SKM-1 treated with dmso at 0.1 percent for 144 hours (cell line): Measurements from ENCODE around the gene B3GLCT.

Experiments used
- DNase-seq: peaks from one replicate; lab custom pipeline; 2025; ENCODE audit not compliant: unreplicated experiment; lab: John Stamatoyannopoulos, UW

B3GLCT gene

DNA sequence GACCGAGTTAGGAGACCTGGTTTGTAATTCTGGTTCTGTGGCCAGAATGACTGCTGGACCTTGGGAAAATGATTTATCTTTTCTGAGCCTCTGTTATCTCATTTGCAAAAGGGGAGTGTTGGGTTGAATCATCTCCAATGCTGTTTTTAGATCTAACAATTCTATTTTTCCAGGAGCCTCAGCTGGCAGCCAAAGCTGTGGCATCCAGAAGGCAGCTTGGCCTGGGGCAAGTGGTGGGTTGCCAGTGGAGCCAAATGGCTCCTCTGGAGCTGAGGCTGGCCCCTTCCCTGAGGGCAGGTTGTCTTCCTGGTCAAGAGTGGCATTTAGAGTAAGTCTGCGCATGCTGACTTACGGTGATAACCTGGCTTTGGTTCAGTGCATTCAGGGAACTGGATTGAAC, 21.3 kb downstream of the B3GLCT start:
- no peak for DNase-seq

DNA sequence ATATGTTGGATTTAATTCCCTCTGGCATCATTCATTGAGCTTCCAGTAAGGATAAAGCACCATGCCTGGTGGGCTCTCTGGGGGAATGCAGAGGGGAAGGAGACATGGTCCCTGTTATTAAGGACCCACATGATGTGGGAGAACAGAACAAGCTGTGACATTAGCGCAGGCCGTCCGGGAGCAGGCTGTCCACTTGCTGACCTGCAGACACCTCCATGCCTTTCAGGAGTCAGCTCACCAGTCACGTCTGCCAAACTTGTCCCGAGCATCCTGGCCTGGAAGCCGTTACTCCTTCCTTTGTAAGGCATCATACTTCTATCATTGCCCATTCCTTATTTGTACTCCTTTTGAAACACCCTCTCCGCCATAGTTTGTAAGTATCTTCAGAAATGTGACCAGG, 23.4 kb downstream of the B3GLCT start:
- no peak for DNase-seq

- DNase-seq, result no peak
Measured at GRCh38 chr13:31223640-31224039, 23.9 kb downstream of the B3GLCT start.

DNA sequence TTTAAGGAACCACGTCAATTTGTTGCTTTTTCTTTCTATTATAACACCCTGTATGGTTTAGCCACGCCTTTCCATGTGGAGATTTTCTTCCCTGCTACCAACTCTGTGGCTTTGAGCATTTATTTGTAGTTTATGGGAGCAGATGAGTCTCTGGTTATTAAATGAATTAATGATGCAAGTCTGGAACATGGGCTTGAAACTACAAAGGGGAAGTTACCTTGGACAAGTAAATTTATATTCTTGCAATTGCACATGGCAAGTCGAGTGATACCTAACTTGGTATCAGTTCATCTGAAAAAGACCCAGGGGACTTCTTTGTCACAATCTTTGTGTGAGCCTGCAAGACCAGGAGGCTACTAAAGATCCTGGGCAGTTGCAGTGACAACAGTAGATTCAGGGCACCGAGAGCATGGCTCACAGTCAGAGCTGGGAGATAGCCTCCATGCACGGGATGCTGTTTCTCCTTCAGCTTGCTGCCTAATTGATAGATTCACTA, 24.4 kb downstream of the B3GLCT start:
- DNase-seq, result no peak

- DNase-seq, result no peak
Measured at GRCh38 chr13:31224963-31225559, 25.3 kb downstream of the B3GLCT start.

DNA sequence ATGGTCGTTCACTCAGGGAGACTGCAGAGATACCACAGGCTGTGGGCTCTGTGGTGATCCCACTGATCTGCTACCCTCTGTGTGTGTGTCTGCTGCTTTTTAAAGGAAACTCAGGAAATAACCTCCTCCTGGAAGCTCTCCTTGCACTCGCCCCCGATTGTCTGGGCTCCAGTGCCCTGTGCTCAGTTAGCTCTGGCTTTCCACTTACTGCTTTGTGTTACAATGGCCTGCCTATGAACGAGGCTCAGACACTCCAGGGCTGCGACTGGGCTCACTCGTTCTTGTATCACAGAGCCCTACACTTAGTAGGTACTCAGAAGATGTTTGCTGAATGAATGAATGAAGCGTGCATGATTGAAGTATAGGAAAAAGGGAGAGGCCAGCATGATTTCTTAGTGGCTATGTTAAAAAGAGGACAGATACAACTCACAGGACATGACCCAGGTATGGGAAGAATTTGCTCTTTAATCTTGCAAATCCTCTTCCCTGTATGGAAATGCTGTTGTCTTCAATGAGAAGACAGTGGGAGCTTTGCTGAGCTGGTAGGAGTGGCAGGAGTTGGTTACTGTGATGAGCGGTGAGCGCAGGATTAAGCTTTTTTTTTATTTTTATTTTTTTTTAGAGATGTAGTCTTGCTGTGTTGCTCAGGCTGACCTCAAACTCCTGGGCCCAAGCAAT, 26.4 kb downstream of the B3GLCT start:
- DNase-seq, result no peak

DNA sequence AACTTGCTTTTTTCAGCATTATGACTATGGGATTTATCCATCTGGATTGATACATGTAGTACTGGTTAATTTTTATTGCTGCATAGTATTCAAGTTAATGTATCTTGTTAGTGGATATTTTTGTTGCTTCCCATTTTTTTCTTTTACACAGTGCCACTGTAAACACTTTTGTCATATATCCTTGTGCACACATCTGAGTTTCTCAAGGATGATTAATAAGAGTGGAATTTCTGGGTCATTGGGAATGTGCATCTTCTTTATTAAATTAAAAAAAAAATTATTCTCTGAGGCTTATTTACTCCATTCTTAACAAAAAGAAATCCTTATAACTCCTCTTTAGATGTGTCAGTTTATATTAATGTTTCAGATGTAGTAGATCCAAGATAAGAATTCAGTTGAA, 27.3 kb downstream of the B3GLCT start:
- no peak for DNase-seq

DNA sequence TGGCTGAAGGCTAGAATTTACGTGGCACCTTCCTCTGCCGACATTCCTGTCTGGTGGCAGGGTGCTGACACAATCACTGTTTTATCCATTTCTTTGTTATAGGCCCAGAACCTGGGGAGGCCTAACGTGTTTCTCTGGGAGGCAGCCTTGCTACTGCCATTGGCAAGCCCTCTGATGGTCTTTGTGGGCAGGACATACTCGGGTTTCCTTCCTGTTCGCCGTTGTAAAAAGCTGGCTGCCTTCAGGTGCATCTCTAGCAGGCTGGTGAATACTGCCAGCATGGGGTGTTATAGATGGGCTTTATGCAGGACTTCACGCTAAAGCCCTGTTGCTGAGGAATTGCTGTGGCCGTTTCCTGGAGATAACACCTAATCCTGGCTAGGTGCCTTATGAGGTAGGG, 28.1 kb downstream of the B3GLCT start:
- DNase-seq, result no peak

DNA sequence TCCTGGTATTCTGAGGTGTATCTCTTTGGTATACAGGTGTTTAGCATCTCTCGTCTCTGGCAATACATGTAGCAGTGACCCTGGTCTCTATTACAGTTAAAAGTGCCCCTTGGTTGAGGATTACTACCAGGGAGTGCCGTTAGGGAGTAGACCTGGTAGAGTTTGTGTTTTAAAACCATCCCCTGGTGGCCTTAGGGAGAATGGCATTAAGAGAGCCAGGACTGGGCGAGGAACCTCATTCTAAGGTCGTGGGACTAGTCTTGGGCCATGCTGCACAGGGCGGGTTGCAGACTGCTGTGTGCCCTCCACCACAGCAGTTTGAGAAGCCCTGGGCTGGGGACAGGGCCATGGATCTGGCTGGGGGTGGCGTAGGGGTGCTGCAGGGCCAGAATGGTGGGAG, 35.0 kb downstream of the B3GLCT start:
- no peak for DNase-seq

DNA sequence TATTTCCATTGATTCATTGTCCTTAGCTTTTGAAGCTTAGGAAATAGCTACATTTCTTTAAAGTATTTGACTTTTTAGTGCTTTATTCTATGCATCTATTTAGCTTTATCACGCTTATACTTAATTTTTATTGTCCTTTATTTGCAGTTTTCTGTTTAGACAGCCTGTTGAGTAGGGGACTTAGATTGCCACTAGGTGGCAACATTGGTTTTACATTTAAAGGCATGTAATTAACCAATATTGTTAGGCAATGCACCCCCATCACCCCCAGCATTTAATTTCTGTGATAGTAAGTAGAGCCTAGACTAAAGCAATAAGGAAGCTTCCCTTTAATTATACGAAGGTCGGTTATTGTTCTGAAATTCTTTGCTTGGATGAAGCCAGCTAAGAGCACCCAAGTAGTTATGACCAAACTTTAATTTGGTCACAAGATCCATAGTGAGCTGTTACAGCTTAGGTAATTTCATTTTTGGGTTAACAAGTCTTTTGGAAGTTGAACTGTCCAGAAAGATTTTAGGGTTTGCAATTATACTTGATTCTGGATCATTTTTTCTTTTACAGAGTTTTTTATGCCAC, 36.5 kb downstream of the B3GLCT start:
- DNase-seq, result peak; percentile 27

GRCh38 chr13:31240921-31241320, 41.1 kb downstream of the B3GLCT start:
- DNase-seq, result no peak

DNA sequence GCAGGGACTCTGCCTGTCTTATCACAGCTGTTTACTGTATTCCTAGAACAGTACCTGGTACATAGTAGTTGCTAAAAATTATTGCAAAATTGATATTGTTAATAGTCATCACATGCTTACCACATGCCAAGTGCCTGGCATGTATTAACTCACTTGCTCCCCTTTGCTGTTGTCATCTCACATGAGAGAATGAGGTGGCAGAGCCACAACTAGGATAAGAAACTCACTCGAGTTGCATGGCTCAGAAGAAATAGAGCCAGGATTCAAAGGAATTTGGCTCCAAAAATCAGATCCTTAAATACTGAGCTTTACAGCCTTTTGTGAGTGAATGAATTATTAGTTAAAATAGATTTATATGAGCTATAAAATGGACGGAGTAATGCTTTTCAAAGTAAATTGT, 42.6 kb downstream of the B3GLCT start:
- DNase-seq, result no peak

DNA sequence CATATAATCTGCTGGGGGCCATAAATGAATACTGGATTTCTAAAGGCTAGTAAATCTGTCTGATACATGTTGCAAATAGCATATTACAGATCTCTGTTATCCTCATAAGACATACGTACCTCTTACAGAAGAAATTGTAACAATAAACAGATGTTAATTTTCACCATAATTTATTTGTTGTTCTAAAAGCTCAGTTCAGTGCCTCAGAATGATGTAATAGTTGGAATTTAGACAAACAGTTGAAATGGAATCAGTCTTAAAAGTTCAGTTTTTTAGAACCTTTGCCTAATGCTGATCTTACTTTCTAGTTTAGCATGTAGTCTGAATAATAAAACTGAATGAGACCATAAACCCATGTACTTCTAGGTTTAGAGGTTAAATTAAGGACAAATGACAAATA, 43.1 kb downstream of the B3GLCT start:
- no peak for DNase-seq

DNA sequence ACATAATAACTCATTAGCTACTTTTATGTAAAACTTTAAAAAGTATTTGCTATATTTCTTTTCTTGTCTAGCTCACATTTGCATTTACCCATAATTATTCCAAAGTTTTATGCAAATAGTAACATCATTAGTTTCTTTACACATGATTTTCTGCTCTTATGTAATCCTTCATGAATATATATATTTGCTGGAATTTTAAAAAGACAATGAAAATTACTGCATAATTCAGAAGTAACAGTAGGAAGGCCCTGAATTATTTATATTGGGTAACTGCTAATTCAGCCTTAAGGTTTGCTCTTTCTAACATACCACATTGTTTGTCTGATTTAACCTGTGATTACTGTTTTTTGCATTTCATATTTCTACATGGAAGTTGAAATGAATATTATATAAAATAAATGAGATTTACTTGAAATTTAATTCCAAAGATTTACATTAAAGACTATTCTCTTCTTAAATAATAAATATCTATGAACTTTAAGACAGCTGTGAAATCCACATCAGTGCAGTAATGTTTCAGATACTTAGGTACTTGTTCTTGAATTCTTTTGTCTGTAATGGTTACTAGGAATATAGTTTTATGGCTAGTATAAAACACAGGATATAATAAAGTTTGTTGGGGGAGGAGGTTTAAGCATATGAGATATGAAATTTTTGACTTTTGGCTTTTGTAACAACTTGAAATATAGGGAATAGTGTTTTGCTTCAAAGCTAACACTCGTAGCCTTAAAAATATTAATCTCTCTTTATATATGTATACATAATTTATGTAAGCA, 46.0 kb downstream of the B3GLCT start:
- no peak for DNase-seq

GRCh38 chr13:31246918-31247317, 47.1 kb downstream of the B3GLCT start:
- DNase-seq, result no peak

DNA sequence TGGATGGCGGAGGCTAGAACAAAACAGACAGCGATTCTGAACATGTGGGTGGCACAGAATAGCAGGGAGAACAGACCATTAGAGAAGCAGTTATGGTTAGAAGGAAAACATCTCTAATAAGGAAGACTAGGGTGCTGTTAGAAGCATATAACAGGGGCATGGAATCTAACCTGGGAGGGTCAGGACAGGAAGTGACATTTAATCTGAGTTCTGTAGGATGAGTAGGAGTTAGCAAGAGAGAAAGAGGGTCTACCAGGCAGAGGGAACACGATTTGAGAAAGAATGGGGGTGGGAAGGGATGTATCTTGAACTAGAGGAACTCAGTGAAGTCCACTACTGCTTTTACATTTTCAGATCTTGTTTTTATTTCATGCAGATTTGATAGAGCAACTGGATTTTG, 48.6 kb downstream of the B3GLCT start:
- no peak for DNase-seq

DNA sequence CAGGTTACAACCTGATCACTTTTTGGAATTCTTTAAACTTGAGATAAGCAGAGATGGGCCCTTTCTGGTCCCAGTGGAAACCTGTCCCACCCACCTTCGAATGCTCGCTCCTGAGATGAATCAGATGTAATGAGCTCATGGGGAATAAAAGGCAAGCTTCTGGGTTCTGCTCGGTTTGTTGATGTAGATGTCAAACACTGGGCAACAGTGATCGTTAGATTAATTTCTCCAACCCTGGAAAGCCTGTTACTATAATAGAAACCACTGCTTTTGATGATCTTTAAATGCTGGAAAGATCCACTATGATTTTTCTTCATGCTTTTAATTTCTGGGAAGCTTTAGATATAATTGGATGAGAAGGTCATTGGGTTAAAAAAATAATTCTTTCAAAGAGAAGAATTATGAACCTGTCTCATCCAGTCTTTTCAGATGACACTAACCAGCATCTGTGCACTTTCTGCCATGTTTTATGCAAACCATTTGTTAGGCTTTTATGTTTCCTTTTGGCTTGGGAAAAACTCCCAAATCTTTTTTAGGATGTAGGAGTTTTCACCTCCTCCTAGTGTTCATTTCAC, 49.3 kb downstream of the B3GLCT start:
- DNase-seq, result no peak

DNA sequence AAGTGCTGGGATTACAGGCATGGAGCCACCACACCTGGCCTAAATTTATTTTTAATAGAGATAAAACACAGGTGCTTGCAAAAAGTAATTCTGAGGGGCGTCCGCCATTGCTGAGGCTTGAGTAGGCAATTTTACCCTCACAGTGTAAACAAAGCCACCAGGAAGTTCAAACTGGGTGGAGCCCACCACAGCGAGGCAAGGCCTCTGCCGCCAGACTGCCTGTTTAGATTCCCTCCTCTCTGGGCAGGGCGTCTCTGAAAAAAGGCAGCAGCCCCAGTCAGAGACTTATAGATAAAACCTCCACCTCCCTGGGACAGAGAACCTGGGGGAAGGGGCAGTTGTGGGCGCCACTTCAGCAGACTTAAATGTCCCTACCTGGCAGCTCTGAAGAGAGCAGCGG, 50.7 kb downstream of the B3GLCT start:
- no peak for DNase-seq

- no peak for DNase-seq
Measured at GRCh38 chr13:31261241-31261640, 61.5 kb downstream of the B3GLCT start.

DNA sequence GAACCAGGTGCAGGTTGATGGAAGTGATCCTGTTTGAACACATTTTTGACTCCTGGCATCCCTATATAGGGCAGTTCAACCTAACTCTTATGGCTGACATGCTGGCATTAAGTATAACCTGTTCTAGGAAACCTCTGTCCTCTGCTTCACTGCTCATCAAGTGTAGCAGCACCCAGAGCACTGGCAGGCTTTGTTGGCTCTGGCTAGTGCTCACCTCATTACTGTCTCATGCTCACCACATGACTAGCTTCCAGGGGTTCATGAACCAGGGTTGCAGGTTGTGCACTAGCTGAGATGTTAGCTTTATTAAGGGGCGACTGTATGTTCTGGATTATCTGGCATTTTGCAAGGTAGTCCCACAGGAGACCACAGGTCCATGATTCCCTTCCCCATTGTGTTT, 63.6 kb downstream of the B3GLCT start:
- no peak for DNase-seq

- DNase-seq, result no peak
Measured at GRCh38 chr13:31264151-31264550, 64.4 kb downstream of the B3GLCT start.
